Fibroblast of lung (primary cell): ENCODE measurements around the gene NBDY. TPM values are rescaled to one million over a fixed set of nuclear protein-coding genes. Genes with fewer than 3 reads are reported as not detected.
A peak's percentile ranks its signal among the peaks of the same experiment; 100 is the strongest.

Experiments
- DNase-seq, 2 donors: peaks; one replicate each; pipeline versions ENCODE4 v3.0.0 to v3.0.0-alpha.2; 2010; ENCODE audit warnings: low read depth in 2 of 2
- H2AFZ ChIP-seq: 2 replicates; pipeline ENCODE4 v1.5.1; 2012; ENCODE audit warnings: low read length, control low read depth, inconsistent platforms
- H3K27ac ChIP-seq: 2 replicates; pipeline ENCODE4 v1.5.1; 2011; ENCODE audit warnings: low read length, control low read depth; ENCODE audit not compliant: insufficient read depth
- H3K27me3 ChIP-seq: 2 replicates; pipeline ENCODE4 v1.5.1; 2011; ENCODE audit warnings: mild to moderate bottlenecking, low read length; ENCODE audit not compliant: control insufficient read depth, insufficient read depth
- H3K36me3 ChIP-seq: 2 replicates; pipeline ENCODE4 v1.5.1; 2011; ENCODE audit warnings: low read length; ENCODE audit not compliant: control insufficient read depth, insufficient read depth
- H3K4me1 ChIP-seq: 2 replicates; pipeline ENCODE4 v1.5.1; 2011; ENCODE audit warnings: low read length; ENCODE audit not compliant: control insufficient read depth, insufficient read depth; ENCODE audit errors: extremely low read depth
- H3K4me2 ChIP-seq: 2 replicates; pipeline ENCODE4 v1.5.1; 2011; ENCODE audit warnings: low read length, control low read depth; ENCODE audit not compliant: insufficient read depth; ENCODE audit errors: extremely low read depth
- H3K4me3 ChIP-seq, 4 experiments: fragments of 200-600 bp in 1 of 4; sonication (generic) in 1 of 4; replicated peaks in 1 of 4; 2 replicates each; pipeline ENCODE4 v1.5.1; 2011 to 2016; ENCODE audit warnings: low read length in 4 of 4, low read depth in 3 of 4, mild to moderate bottlenecking in 3 of 4, control low read depth in 2 of 4, inconsistent platforms in 1 of 4, mixed read lengths in 1 of 4; ENCODE audit not compliant: insufficient read depth in 1 of 4; ENCODE audit errors: control extremely low read depth in 1 of 4
- H3K79me2 ChIP-seq: 2 replicates; pipeline ENCODE4 v1.5.1; 2012; ENCODE audit warnings: mild to moderate bottlenecking, low read length, inconsistent platforms; ENCODE audit not compliant: control insufficient read depth, insufficient read depth
- H3K9ac ChIP-seq: 2 replicates; pipeline ENCODE4 v1.5.1; 2011; ENCODE audit warnings: mild to moderate bottlenecking, low read length, control low read depth; ENCODE audit not compliant: insufficient read depth
- H3K9me3 ChIP-seq: 2 replicates; pipeline ENCODE4 v1.5.1; 2012; ENCODE audit warnings: low read depth, low read length; ENCODE audit not compliant: control insufficient read depth, insufficient read depth
- H4K20me1 ChIP-seq: 2 replicates; pipeline ENCODE4 v1.5.1; 2011; ENCODE audit warnings: low read length; ENCODE audit not compliant: control insufficient read depth, insufficient read depth; ENCODE audit errors: extremely low read depth
- EZH2 ChIP-seq: IDR thresholded peaks from 2 replicates; pipeline ENCODE4 v1.5.1; 2012; ENCODE audit warnings: low read length, control low read depth, mild to moderate bottlenecking; ENCODE audit errors: missing control alignments
- polyA plus RNA-seq, 2 donors: library from polyadenylated mRNA; depleted of rRNA in 1 of 2; stranded (reverse) in 1 of 2; unstranded in 1 of 2; fragments of >200 nt; gene quantifications; 2 replicates each; pipeline ENCODE4 v1.2.1, GENCODE V29; 2011 to 2012; ENCODE audit warnings: missing spikeins in 1 of 2
- total RNA-seq: library from RNA; depleted of rRNA; stranded (reverse); fragments of >200 nt; gene quantifications from 2 replicates; pipeline ENCODE4 v1.2.1, GENCODE V29; 2014
- TF ChIP-seq, protein P1 (sequence below), 2 donors: IDR thresholded peaks in 1 of 2; conservative IDR thresholded peaks in 1 of 2; 1 replicate in 1 of 2; 2 replicates in 1 of 2; pipeline ENCODE4 v1.5.1; 2011 to 2012; ENCODE audit warnings: low read length in 2 of 2, control low read depth in 1 of 2, inconsistent platforms in 1 of 2, low read depth in 1 of 2, mild to moderate bottlenecking in 1 of 2

The NBDY gene
- total and polyA plus RNA-seq, 2 donors (not counting 1 experiment from before 2014, with no cell fraction given) = 5.8 to 39.3 TPM

DNA sequence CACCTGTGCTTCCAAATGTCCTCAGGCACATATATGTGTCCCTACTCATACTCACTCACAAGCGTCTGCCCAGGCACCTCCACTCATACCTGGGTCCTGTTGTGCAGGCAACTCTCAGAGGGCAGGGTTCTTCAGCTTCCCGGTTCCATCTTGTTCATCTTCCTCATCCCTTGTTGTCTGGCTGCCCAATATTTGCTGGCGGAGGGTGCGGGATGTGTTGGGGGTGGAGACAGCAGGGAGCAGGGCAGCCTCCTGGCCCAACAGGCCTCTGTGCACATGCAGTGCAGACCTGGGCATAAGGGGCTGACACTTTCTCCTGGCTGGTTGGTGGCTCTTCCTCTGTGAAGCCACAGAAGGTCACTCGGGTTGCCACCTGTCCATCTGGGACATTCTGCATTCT lies 32.1 kb downstream of the NBDY start:
- no peak overlapping the region for H3K4me3 ChIP-seq
- no peaks in the 10 kb centered on the region for H3K36me3 ChIP-seq
- no peak overlapping the region for H3K9ac ChIP-seq
- no peaks in the 10 kb centered on the region for H3K27me3 ChIP-seq
- no peak overlapping the region for H3K27ac ChIP-seq
- H3K4me2 ChIP-seq = no peak overlapping the region
- no peaks in the 10 kb centered on the region for H4K20me1 ChIP-seq
- DNase-seq = no peak
- no peaks in the 10 kb centered on the region for H3K9me3 ChIP-seq
- H2AFZ ChIP-seq = no peak overlapping the region
- no peaks in the 10 kb centered on the region for H3K79me2 ChIP-seq
- no peaks in the 10 kb centered on the region for H3K4me1 ChIP-seq
- TF ChIP-seq, protein P1, sequence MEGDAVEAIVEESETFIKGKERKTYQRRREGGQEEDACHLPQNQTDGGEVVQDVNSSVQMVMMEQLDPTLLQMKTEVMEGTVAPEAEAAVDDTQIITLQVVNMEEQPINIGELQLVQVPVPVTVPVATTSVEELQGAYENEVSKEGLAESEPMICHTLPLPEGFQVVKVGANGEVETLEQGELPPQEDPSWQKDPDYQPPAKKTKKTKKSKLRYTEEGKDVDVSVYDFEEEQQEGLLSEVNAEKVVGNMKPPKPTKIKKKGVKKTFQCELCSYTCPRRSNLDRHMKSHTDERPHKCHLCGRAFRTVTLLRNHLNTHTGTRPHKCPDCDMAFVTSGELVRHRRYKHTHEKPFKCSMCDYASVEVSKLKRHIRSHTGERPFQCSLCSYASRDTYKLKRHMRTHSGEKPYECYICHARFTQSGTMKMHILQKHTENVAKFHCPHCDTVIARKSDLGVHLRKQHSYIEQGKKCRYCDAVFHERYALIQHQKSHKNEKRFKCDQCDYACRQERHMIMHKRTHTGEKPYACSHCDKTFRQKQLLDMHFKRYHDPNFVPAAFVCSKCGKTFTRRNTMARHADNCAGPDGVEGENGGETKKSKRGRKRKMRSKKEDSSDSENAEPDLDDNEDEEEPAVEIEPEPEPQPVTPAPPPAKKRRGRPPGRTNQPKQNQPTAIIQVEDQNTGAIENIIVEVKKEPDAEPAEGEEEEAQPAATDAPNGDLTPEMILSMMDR (conservative IDR thresholded peaks at IDR 0.05 in 1 of 2, IDR thresholded peaks at IDR 0.05 in 1 of 2; ENCODE audit: low read depth in 1 of 2, low read length in 2 of 2) = no peak
- TF ChIP-seq EZH2 = no peak

DNA sequence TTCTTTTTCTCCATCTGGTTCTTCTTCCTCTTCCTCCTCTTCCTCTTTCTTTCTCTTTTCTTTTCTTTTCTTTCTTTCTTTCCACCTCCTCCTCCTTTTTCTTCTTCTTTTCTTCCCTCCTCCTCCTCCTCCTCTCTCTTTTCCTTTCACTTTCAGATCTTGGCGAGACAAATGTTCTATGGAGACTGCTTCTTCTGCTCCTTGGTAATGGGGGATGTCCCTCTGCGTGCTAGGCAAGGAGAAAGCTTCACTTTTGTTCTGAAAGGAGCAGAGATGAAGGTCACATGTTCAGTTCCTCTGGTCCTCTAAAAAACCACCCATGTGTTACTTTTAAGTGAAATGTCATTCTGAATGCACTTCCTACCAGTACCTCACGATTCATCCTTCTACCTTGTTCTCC lies 33.2 kb downstream of the NBDY start:
- TF ChIP-seq, protein P1 (conservative IDR thresholded peaks at IDR 0.05 in 1 of 2, IDR thresholded peaks at IDR 0.05 in 1 of 2; ENCODE audit: low read depth in 1 of 2, low read length in 2 of 2) = no peak
- no peak for TF ChIP-seq EZH2

DNA sequence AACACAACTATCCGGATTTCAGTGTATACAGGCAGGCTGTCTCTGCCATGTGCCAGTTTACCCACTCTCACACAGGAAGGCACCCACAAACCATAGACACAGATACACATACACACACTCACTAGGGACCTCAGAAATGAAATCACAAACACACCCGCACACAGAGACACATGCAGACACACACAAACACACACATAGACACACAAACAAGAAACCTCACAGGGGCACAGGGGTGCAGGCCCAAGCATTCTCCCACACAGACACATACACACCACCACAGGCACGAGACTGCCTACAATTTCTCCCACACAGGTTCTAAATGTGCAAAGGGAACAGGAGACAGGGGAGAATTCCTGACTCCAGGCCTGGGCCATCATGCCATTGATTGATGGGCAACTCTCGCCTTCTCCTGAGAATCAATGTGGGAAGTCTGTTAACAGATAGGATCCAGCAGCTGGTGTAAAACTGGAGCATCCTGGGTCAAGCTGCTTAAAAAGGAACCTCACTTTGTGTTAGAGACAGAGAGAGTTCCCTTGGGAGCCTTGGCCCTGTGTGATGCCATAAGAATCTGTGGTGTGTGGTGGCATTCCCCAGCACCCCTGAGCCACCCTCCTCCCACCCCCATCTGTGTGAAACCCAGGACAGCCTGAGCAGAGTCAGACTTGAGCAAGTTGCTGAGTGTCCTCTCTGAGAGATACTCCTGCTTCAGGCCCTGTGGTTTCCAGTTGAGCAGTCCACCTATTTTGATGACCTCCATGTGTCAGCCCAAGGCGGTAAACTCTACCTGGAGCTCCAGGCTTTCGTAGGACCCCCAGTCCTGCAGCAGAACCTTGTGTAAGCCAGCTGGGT lies 33.9 kb downstream of the NBDY start:
- peak overlapping the region; percentile 40 for H3K4me2 ChIP-seq

More for the DNA sequence above, 33.2 kb downstream of the NBDY start:
- Histone ChIP-seq H3K27me3 (no peaks in the 10 kb centered on the region), H3K9ac (no peak overlapping the region), H3K9me3 (no peaks in the 10 kb centered on the region), H4K20me1 (no peaks in the 10 kb centered on the region), H3K79me2 (no peaks in the 10 kb centered on the region), H3K27ac (no peak overlapping the region), H3K4me3 (no peak overlapping the region), H3K4me1 (peaks cover 2% of the 10 kb centered on the region), H3K36me3 (no peaks in the 10 kb centered on the region), H2AFZ (no peak overlapping the region), H3K4me2 (no peak overlapping the region)
- DNase-seq = no peak

More for the DNA sequence above, 33.9 kb downstream of the NBDY start:
- no peaks in the 10 kb centered on the region for H4K20me1 ChIP-seq
- no peaks in the 10 kb centered on the region for H3K27me3 ChIP-seq
- TF ChIP-seq, protein P1 (conservative IDR thresholded peaks at IDR 0.05 in 1 of 2, IDR thresholded peaks at IDR 0.05 in 1 of 2; ENCODE audit: low read depth in 1 of 2, low read length in 2 of 2) = no peak
- TF ChIP-seq EZH2 = no peak
- H2AFZ ChIP-seq = no peak overlapping the region
- no peak for DNase-seq
- H3K4me3 ChIP-seq = no peak overlapping the region
- H3K9me3 ChIP-seq = no peaks in the 10 kb centered on the region
- peaks cover 2% of the 10 kb centered on the region for H3K4me1 ChIP-seq
- H3K27ac ChIP-seq = no peak overlapping the region
- no peaks in the 10 kb centered on the region for H3K36me3 ChIP-seq
- H3K79me2 ChIP-seq = no peaks in the 10 kb centered on the region
- no peak overlapping the region for H3K9ac ChIP-seq
